Dermis lymphatic vessel endothelial cell (primary cell): ENCODE measurements around the gene ITGA8. TPM values are rescaled to one million over a fixed set of nuclear protein-coding genes. Genes with fewer than 3 reads are reported as not detected.

ENCODE experiments used
- total RNA-seq: library from RNA; depleted of rRNA; stranded (reverse); fragments of >200 nt; gene quantifications from 2 replicates; pipeline ENCODE4 v1.2.1, GENCODE V29; 2014

ITGA8 gene
- 2.4 and 10.9 TPM in 2 replicates for total RNA-seq

GRCh38 chr10:15719899-15720634, at the start of gene ITGA8:
TSS of gene ITGA8 (minus strand) at chr10:15719922. CDS start at chr10:15719771, 151 bp downstream.

Other genes starting within 250 kb of the ITGA8 start
- gene MINDY3, start 140.6 kb upstream of the ITGA8 start, total RNA-seq, result 19.5 and 22.3 TPM in 2 replicates